SK-N-SH (cell line): ENCODE data around the gene CAMK4. TPM values are rescaled to one million over a fixed set of nuclear protein-coding genes. Genes with fewer than 3 reads are reported as not detected.

Source experiments
- CTCF ChIA-PET: fragments of 300-600, 350-600 bp; formaldehyde crosslinking; extraction: SDS; loops from one replicate; lab custom pipeline; 2021; lab: Yijun Ruan, JAX
- POLR2A ChIA-PET: fragments of 350-600 bp; sonication (Branson Sonifier 250); formaldehyde crosslinking; extraction: SDS; loops from one replicate; lab custom pipeline; 2020; ENCODE audit warnings: antibody characterized with exemption, inconsistent platforms; lab: Yijun Ruan, JAX
- DNase-seq: peaks from one replicate; pipeline ENCODE4 v3.0.0; 2012
- H2AFZ ChIP-seq: fragments of 200-600 bp; sonication (generic); 2 replicates; pipeline ENCODE4 v1.8.1; 2016; ENCODE audit warnings: antibody characterized with exemption, mild to moderate bottlenecking, low read depth
- H3F3A ChIP-seq: fragments of 200-600 bp; sonication (generic); replicated peaks from 2 replicates; pipeline ENCODE3; 2016; ENCODE audit warnings: antibody characterized with exemption, mild to moderate bottlenecking; ENCODE audit not compliant: insufficient read depth
- H3K27ac ChIP-seq, 2 experiments: fragments of 200-500 bp in 1 of 2; fragments of 200-600 bp in 1 of 2; sonication (Bioruptor generic) in 1 of 2; sonication (generic), shearing (Covaris generic) in 1 of 2; 2 replicates each; pipeline versions ENCODE4 v1.5.1 to v1.6.1; 2014 to 2016; ENCODE audit warnings: low read depth in 2 of 2, inconsistent platforms in 1 of 2, low read length in 1 of 2, mild to moderate bottlenecking in 1 of 2, mixed read lengths in 1 of 2
- H3K27me3 ChIP-seq: fragments of 200-600 bp; sonication (generic), shearing (Covaris generic); 2 replicates; pipeline ENCODE4 v1.6.1; 2016; ENCODE audit warnings: mixed run types; ENCODE audit not compliant: insufficient read depth
- H3K36me3 ChIP-seq, 2 experiments: fragments of 200-500 bp in 1 of 2; fragments of 200-600 bp in 1 of 2; sonication (Bioruptor generic) in 1 of 2; sonication (generic) in 1 of 2; replicated peaks in 1 of 2; 2 replicates each; pipeline versions ENCODE3 to v1.5.1; 2014 to 2016; ENCODE audit warnings: low read length in 1 of 2, mild to moderate bottlenecking in 1 of 2; ENCODE audit not compliant: insufficient read depth in 2 of 2, control insufficient read depth in 1 of 2
- H3K4me1 ChIP-seq, 2 experiments: fragments of 200-500 bp in 1 of 2; fragments of 200-600 bp in 1 of 2; sonication (Bioruptor generic) in 1 of 2; sonication (generic), shearing (Covaris generic) in 1 of 2; 2 replicates each; pipeline versions ENCODE4 v1.5.1 to v1.6.1; 2014 to 2016; ENCODE audit warnings: low read depth in 1 of 2, low read length in 1 of 2, mixed run types in 1 of 2; ENCODE audit not compliant: insufficient read depth in 2 of 2, control insufficient read depth in 1 of 2
- H3K4me2 ChIP-seq: fragments of 200-600 bp; sonication (generic), shearing (Covaris generic); 2 replicates; pipeline ENCODE4 v1.6.1; 2017; ENCODE audit warnings: mixed run types
- H3K4me3 ChIP-seq, 2 experiments: fragments of 200-500 bp in 1 of 2; fragments of 200-600 bp in 1 of 2; sonication (Bioruptor generic) in 1 of 2; sonication (generic), shearing (Covaris generic) in 1 of 2; 2 replicates each; pipeline versions ENCODE4 v1.5.1 to v1.8.1; 2014 to 2016; ENCODE audit warnings: low read depth in 2 of 2, inconsistent platforms in 1 of 2, low read length in 1 of 2, mild to moderate bottlenecking in 1 of 2, mixed read lengths in 1 of 2, moderate library complexity in 1 of 2
- H3K79me2 ChIP-seq: fragments of 200-600 bp; sonication (generic); 2 replicates; pipeline ENCODE4 v1.8.1; 2017; ENCODE audit warnings: mild to moderate bottlenecking; ENCODE audit not compliant: insufficient read depth
- H3K9ac ChIP-seq: fragments of 200-600 bp; sonication (generic); 2 replicates; pipeline ENCODE4 v1.6.1; 2017; ENCODE audit warnings: mixed run types
- H3K9me2 ChIP-seq: fragments of 200-600 bp; sonication (generic); 2 replicates; pipeline ENCODE4 v1.6.1; 2017; ENCODE audit warnings: mixed run types
- H3K9me3 ChIP-seq: fragments of 200-600 bp; sonication (generic); 2 replicates; pipeline ENCODE4 v1.6.1; 2017; ENCODE audit warnings: mixed run types, mild to moderate bottlenecking, moderate library complexity
- H4K20me1 ChIP-seq: fragments of 200-600 bp; sonication (generic); 2 replicates; pipeline ENCODE4 v1.6.1; 2017; ENCODE audit warnings: mild to moderate bottlenecking, mixed run types; ENCODE audit not compliant: insufficient read depth
- ELF1 ChIP-seq: IDR thresholded peaks from 2 replicates; pipeline ENCODE4 v1.4.0; 2012
- FOXJ3 ChIP-seq: sonication (generic); formaldehyde crosslinking; IDR thresholded peaks from 2 replicates; pipeline ENCODE4 v1.5.1; 2020; ENCODE audit warnings: mild to moderate bottlenecking, missing genetic modification reagents
- GABPA ChIP-seq: IDR thresholded peaks from 2 replicates; pipeline ENCODE4 v1.4.0; 2012; ENCODE audit warnings: low read depth, mild to moderate bottlenecking
- GATA2 ChIP-seq: sonication (generic); formaldehyde crosslinking; IDR thresholded peaks from 2 replicates; pipeline ENCODE4 v1.5.0; 2020; ENCODE audit warnings: mild to moderate bottlenecking, missing genetic modification reagents
- JUND ChIP-seq: IDR thresholded peaks from 2 replicates; pipeline ENCODE4 v1.4.0; 2012
- MAX ChIP-seq: IDR thresholded peaks from 2 replicates; pipeline ENCODE4 v1.4.0; 2012; ENCODE audit warnings: low read depth
- NFIC ChIP-seq: IDR thresholded peaks from 2 replicates; pipeline ENCODE4 v1.4.0; 2012; ENCODE audit warnings: borderline replicate concordance
- POLR2AphosphoS5 ChIP-seq: IDR thresholded peaks from 2 replicates; pipeline ENCODE4 v1.6.1; 2012; ENCODE audit warnings: low read depth, low read length
- RAD21 ChIP-seq: IDR thresholded peaks from 2 replicates; pipeline ENCODE4 v1.6.1; 2012; ENCODE audit warnings: mild to moderate bottlenecking, low read length
- RCOR1 ChIP-seq: fragments of 150-350 bp; IDR thresholded peaks from 2 replicates; pipeline ENCODE4 v1.6.1; 2017; ENCODE audit warnings: antibody characterized with exemption, low read length
- RFX5 ChIP-seq: IDR thresholded peaks from 2 replicates; pipeline ENCODE4 v1.6.1; 2012; ENCODE audit warnings: mild to moderate bottlenecking, improper control_type of control experiment, low read length
- RXRA ChIP-seq: IDR thresholded peaks from 2 replicates; pipeline ENCODE4 v1.4.0; 2012; ENCODE audit warnings: low read depth, mild to moderate bottlenecking, borderline replicate concordance
- SIN3A ChIP-seq: IDR thresholded peaks from 2 replicates; pipeline ENCODE4 v1.6.1; 2012; ENCODE audit warnings: low read depth, mild to moderate bottlenecking, low read length, moderate library complexity, borderline replicate concordance
- SMC3 ChIP-seq: IDR thresholded peaks from 2 replicates; pipeline ENCODE4 v1.6.1; 2012; ENCODE audit warnings: low read depth, low read length, improper control_type of control experiment
- TAF1 ChIP-seq: IDR thresholded peaks from 2 replicates; pipeline ENCODE4 v1.6.1; 2012; ENCODE audit warnings: low read depth, mild to moderate bottlenecking, low read length, moderate library complexity, borderline replicate concordance
- TEAD4 ChIP-seq: IDR thresholded peaks from 2 replicates; pipeline ENCODE4 v1.4.0; 2012; ENCODE audit warnings: mild to moderate bottlenecking, borderline replicate concordance; ENCODE audit not compliant: insufficient read depth
- YY1 ChIP-seq: IDR thresholded peaks from 2 replicates; pipeline ENCODE4 v1.4.0; 2012; ENCODE audit warnings: low read depth, mild to moderate bottlenecking
- WGBS: methylation state at CpG from one replicate; pipeline ENCODE4 v1.1.6; 2017; ENCODE audit warnings: low lambda C conversion rate; 5-methylcytosine and 5-hydroxymethylcytosine counted together
- polyA plus RNA-seq, 3 experiments: library from polyadenylated mRNA; depleted of rRNA; stranded (reverse); fragments of >200 nt; gene quantifications; 2 replicates each; pipeline ENCODE4 v1.2.3, GENCODE V29; 2012
- TF ChIP-seq, protein P1 (sequence below): fragments of 150-350 bp; IDR thresholded peaks from 2 replicates; pipeline ENCODE4 v1.6.1; 2016; ENCODE audit warnings: mild to moderate bottlenecking, low read depth, low read length
- TF ChIP-seq, protein P2 (sequence below): IDR thresholded peaks from 2 replicates; pipeline ENCODE4 v1.4.0; 2012; ENCODE audit warnings: low read depth, borderline replicate concordance
- TF ChIP-seq, protein P3 (sequence below): IDR thresholded peaks from 2 replicates; pipeline ENCODE4; 2012

The CAMK4 gene
- polyA plus RNA-seq, 1 of the 3 experiments (the other 2 are of a cell fraction) = 4.1 TPM

GRCh38 chr5:111478898-111479297, 254.7 kb downstream of the CAMK4 start:
- no peaks in the 10 kb centered on the region for H3K9me3 ChIP-seq
- H3K4me2 ChIP-seq = no peak overlapping the region
- peaks cover 0 to 8% of the 10 kb centered on the region in 2 experiments for H3K36me3 ChIP-seq
- no peak for DNase-seq
- H3K4me3 ChIP-seq = no peak overlapping the region
- H4K20me1 ChIP-seq = no peaks in the 10 kb centered on the region
- H3K4me1 ChIP-seq = peaks cover 0 to 6% of the 10 kb centered on the region in 2 experiments; a peak in 1 of 4 replicates
- H3F3A ChIP-seq = no peaks in the 10 kb centered on the region
- H3K27me3 ChIP-seq = no peaks in the 10 kb centered on the region
- no peaks in the 10 kb centered on the region for H3K79me2 ChIP-seq
- no peaks in the 10 kb centered on the region for H3K9me2 ChIP-seq
- ChIA-PET POLR2A (no interaction called here), CTCF (interaction anchor here (0.7 to 3.6 kb wide), 8 partner anchors 16 to 674 kb away, joined by 3 to 23 read pairs (median 6); partner anchors contain the start of genes CAMK4 and STARD4)
- whole genome bisulfite sequencing = 87% methylated on average over 2 of the region's 2 CpGs
- no peak overlapping the region for H3K27ac ChIP-seq
- TF ChIP-seq RFX5 (no peak), RXRA (no peak), NFIC (no peak), SMC3 (no peak), TAF1 (no peak), GABPA (no peak), SIN3A (no peak)
- TF ChIP-seq, protein P1, sequence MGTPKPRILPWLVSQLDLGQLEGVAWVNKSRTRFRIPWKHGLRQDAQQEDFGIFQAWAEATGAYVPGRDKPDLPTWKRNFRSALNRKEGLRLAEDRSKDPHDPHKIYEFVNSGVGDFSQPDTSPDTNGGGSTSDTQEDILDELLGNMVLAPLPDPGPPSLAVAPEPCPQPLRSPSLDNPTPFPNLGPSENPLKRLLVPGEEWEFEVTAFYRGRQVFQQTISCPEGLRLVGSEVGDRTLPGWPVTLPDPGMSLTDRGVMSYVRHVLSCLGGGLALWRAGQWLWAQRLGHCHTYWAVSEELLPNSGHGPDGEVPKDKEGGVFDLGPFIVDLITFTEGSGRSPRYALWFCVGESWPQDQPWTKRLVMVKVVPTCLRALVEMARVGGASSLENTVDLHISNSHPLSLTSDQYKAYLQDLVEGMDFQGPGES = no peak
- TF ChIP-seq, protein P2, sequence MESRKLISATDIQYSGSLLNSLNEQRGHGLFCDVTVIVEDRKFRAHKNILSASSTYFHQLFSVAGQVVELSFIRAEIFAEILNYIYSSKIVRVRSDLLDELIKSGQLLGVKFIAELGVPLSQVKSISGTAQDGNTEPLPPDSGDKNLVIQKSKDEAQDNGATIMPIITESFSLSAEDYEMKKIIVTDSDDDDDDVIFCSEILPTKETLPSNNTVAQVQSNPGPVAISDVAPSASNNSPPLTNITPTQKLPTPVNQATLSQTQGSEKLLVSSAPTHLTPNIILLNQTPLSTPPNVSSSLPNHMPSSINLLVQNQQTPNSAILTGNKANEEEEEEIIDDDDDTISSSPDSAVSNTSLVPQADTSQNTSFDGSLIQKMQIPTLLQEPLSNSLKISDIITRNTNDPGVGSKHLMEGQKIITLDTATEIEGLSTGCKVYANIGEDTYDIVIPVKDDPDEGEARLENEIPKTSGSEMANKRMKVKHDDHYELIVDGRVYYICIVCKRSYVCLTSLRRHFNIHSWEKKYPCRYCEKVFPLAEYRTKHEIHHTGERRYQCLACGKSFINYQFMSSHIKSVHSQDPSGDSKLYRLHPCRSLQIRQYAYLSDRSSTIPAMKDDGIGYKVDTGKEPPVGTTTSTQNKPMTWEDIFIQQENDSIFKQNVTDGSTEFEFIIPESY = no peak
- H3K9ac ChIP-seq = no peak overlapping the region
- no peak overlapping the region for H2AFZ ChIP-seq

DNA sequence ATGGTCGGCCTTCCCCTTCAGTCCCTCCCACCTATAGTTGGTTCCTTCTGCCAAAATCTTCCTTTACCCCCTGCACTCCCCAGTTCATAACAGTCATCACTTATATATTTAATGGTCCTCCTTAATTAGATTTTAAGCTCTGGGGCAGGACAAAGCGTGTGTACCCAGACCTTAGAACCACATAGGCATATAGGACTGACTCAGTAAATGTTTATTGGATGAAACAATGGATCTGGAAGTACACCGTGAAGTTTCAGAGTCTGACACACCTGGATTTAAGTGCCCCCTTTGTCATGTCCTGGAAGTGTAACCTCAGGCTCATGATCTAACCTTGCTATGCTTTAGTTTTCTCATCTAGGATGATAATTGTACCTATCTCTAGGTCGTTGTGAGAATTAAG, 256.2 kb downstream of the CAMK4 start:
- peaks cover 0 to 6% of the 10 kb centered on the region in 2 experiments; a peak in 1 of 4 replicates for H3K4me1 ChIP-seq
- no peaks in the 10 kb centered on the region for H3K79me2 ChIP-seq
- no peak overlapping the region for H3K4me3 ChIP-seq
- no peaks in the 10 kb centered on the region for H3K9me3 ChIP-seq
- CTCF ChIA-PET = interaction anchor here (0.7 to 3.1 kb wide), 5 partner anchors 19 to 324 kb away, joined by 3 to 22 read pairs (median 7); no protein-coding TSS in a partner anchor
- no peak overlapping the region for H3K9ac ChIP-seq
- POLR2A ChIA-PET = no interaction called here
- H3K27ac ChIP-seq = no peak overlapping the region
- H3F3A ChIP-seq = no peaks in the 10 kb centered on the region
- no peak overlapping the region for H2AFZ ChIP-seq
- WGBS = 61% methylated on average over 4 of the region's 4 CpGs
- TF ChIP-seq FOXJ3 (CRISPR knock-in tag) (no peak), TAF1 (no peak), GABPA (no peak), TEAD4 (no peak), NFIC (no peak), MAX (no peak), RAD21 (no peak), POLR2AphosphoS5 (no peak), RFX5 (no peak), RXRA (no peak), YY1 (no peak), ELF1 (no peak), GATA2 (no peak), SMC3 (no peak), RCOR1 (no peak), JUND (no peak)
- TF ChIP-seq, protein P2 = no peak
- TF ChIP-seq, protein P3, sequence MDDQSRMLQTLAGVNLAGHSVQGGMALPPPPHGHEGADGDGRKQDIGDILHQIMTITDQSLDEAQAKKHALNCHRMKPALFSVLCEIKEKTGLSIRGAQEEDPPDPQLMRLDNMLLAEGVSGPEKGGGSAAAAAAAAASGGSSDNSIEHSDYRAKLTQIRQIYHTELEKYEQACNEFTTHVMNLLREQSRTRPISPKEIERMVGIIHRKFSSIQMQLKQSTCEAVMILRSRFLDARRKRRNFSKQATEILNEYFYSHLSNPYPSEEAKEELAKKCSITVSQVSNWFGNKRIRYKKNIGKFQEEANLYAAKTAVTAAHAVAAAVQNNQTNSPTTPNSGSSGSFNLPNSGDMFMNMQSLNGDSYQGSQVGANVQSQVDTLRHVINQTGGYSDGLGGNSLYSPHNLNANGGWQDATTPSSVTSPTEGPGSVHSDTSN = no peak
- TF ChIP-seq, protein P1 = no peak
- no peaks in the 10 kb centered on the region for H3K27me3 ChIP-seq
- DNase-seq = no peak
- no peaks in the 10 kb centered on the region for H3K9me2 ChIP-seq
- no peaks in the 10 kb centered on the region for H4K20me1 ChIP-seq
- H3K36me3 ChIP-seq = peaks cover 0 to 12% of the 10 kb centered on the region in 2 experiments
- no peak overlapping the region for H3K4me2 ChIP-seq
